Kidney capillary endothelial cell (primary cell): ENCODE results near the gene CDC45.
"Not testable (repeated sequence)": the region's sequence is repeated elsewhere in the genome, so short reads cannot be mapped to it uniquely, and the experiment has no call there.

Experiments used
- DNase-seq: peaks from one replicate; pipeline ENCODE4 v3.0.0-alpha.2; 2018; ENCODE audit warnings: low spot score

CDC45 gene

GRCh38 chr22:19517171-19517500, 37.4 kb downstream of the CDC45 start:
- DNase-seq, result no peak

DNA sequence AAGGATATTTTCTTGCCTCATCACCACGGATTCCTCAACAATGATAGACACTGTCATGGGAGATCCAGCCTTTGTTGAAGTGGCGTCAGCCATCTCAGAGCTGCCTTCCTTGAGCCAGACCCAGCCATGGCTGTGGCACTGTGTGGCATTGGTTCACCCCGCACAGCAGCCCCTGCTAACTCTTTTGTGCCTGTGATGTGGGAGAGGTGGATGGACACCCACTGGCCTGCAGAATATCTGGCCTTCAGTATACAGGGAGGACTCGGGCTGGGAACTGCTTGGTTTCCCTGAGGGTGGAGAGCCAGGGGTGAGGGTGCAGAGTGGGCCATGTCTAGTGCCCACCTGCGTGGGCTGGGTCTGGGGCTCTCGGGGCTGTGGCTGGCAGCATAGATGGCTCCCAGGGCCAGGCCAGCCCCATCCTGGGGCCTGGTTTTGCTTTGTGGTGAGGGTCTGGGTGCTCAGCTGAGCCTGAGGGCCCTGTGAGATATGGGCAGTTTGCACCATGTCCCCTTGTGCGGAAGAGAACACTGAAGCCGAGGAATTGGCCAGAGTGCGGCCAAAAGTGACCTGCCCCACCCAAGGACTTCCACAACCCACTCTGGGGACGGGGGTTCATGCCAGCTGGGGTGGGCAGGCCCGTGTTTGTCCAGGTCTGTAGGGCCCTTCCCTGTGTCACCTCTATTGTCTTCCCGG, 38.3 kb downstream of the CDC45 start:
- DNase-seq, result no peak

GRCh38 chr22:19518635-19519034, 38.9 kb downstream of the CDC45 start:
- no peak for DNase-seq

GRCh38 chr22:19519041-19519926, 39.6 kb downstream of the CDC45 start:
- DNase-seq, result no peak

GRCh38 chr22:19520007-19520406, 40.3 kb downstream of the CDC45 start:
- no peak for DNase-seq

DNA sequence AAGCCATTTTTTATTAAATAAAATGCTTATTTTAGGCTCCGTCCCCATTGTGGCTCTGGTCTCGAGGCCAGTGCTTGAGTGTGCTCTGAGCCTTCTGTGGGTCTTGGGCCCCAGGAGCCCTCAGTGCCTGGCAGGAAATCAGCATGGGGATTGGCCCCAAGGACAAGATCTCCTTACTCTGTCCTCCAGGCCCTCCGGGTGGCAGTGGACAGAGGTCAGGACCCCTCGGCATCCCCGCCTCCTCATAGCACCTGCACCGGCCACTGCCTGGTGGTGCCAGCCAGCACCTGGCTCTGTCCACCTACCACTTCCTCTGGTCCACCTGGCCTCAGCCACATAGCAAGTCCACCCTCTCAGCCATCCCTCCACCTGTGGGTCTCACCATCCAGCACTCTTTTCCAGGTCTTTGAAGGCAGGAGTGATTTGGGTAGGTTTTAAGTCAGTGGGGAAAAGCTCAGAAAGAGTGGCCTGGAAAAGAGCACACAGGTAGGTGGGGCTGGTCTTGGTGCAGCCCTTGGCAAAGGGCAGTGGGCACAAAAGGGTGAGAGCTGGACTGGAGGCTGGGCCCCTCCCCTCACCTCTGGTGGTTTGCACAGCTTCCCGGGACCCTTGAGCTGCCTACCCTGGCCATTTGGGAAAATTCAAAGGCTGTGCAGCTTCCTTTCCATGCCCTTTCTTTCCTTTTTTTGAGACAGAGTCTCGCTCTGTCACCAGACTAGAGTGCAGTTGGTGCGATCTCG, 41.0 kb downstream of the CDC45 start:
- DNase-seq, result no peak

DNA sequence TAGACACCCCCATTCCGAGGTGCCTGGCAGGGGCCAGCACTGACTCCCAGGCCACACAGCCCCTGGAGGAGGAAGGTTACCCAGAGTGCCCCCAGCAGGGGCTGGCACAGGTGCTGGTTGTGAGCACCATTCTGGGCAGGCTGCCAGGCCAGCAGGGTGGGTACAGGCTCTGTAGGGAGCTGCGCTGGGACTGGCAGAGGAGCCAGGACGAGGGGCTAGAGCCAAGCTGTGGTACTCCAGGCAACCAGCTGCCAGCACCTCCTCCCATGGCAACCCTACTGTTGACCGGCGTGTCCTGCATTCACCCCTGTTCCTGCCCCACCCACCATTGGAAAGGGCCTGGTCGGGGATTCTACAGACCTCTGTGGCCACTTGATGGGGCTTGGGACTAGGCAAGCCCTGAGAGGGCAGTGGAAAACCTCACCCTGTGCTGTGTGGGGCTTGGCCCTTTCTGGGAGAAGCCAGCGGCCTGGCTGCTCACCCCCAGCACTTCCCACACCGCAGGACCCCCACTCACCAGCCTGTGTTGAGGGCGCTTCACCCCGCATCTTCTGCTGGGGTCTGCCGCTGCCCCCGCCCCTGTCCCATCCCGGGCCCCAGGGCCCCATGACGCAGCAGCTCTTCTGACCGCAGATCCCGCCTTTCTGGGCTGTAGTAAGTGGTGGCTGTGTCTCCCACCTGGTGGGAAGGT, 42.6 kb downstream of the CDC45 start:
- DNase-seq, result no peak

GRCh38 chr22:19522881-19523239, 43.1 kb downstream of the CDC45 start:
- no peak for DNase-seq

DNA sequence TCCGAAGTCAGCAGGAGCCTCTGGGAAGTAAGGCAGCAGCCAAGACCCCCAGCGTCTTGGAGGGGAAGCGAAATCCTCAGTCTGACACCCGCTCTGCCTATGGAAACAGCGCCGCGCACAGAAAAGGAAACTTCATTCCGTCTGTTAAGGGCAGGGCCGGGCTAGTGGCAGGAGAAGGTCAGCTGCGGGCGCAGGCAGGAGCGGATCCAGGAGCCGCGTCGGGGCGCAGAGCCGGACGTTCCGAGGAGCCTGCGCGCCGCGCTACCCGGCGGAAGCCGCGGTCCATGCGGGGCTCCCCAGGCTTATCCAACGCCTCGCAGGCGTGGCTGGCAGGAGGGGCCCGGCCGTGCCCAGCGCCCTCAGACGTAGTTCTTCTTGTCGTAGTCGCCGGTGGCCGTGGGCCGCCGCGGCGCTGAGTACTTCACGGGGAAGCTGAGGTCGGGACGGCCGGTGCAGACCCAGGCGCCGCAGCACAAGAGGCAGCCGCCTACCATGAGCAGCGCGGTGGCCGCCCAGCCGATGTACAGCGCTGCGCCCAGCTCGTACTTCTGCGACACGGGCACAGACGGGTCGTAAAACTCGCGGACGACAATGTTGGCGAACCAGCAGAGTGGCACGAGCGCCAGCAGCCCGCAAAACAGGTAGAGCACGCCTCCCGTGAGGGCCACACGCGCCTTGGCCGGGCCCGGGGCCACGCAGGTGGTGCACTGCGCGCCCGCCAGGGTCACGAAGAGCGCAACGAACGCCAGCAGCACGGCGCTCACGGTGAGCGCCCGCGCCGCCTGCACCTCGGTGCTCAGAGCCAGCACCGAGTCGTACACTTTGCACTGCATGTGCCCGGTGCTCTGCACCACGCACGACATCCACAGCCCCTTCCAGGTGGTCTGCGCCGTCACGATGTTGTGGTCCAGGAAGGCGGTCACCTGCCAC, 43.8 kb downstream of the CDC45 start:
- DNase-seq, result no peak

- peak; percentile 77 for DNase-seq
These were observed 44.7 kb downstream of the CDC45 start, which contains the start of gene CLDN5 for GRCh38 chr22:19524170-19525115. Gene CLDN5, minus strand, starts transcription at chr22:19524410. Its CDS starts 155 bp downstream, at chr22:19524255.

DNA sequence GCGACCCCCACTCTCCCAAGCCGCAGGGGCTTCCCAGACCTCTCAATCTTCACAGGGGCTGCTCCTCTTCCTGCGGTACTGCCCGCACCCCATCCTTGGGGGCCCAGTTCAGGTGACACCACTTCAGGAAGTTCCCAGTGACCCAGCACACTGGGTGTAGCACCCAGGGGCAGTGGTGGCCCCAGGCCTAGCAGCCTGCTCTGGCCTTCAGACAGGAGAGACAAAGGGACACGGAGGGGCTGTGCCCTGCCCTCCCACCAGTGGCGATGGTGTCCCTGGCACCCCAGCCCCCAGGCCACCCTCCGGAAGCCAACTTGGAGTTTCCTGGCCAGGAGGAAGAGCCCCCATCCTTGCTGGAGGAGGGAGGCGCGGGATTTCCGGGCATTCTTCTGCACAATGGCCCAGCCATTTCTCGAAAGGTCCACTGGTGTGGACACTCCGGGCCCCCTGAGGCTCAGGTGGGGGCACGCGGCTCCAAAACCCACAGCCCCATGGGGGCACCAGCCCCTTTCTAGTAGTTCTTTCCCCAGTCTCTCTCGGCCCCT, 45.5 kb downstream of the CDC45 start:
- peak; percentile 70 for DNase-seq

DNA sequence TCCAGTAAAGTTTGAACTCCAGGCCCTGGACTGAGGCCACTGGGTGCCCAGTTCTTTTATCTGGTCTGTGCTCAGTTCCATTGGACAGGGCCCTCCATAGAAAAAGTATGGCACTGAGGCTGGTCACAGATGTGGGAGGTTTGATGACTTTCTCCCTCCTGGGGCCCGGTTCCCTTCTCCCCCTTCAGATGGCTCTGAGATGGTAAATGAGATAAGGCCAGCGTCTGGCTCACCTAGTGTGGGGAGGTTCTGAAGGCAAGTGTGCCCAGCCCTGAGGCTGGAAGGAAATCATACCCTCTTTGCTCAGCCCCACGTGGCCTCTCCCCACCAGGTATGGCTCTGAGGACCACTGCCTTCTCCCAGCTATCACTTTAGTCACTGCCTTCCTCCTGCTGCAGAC, 45.9 kb downstream of the CDC45 start:
- no peak for DNase-seq

GRCh38 chr22:19526076-19526701, 46.5 kb downstream of the CDC45 start:
- no peak for DNase-seq

DNA sequence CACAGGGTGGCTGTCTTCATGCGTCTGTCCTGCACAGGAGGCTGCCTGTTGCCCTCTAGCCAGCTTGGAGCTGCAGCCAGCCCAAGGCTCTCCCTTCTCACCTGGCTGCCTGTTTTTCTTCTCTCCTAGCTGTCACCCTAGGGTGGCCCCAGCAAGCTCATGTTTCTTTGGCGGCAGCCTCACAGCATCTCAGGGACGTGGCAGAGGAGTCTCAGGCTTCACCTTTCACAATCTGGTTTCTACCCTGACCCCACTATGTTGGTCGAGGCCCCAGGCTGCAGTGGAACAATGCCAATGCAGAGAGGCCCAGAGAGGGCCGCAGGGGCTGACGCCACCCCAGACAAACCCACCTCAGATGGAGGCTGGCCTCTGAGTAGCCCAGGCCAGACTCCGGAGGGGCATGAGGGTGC, 47.0 kb downstream of the CDC45 start:
- no peak for DNase-seq

DNA sequence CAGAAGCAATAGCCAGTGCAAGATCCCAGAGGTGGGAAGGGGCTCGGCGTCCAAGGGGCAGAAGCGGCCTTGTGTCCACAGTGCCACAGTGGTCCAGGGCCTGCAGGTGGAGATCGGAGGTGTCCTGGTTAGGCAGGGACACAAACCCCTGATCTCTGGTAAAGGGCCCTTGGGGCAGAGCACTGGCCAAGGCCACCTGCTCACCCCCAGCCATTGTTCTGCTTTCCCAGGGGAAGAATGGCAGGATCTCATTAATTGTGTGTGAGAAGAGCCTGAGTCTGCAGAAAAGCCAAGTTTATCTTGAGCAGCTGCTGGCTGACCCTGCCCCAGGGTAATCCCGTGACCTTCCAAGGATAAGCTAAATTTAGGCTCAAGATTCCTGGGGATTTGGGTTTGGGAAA, 47.6 kb downstream of the CDC45 start:
- no peak for DNase-seq

DNA sequence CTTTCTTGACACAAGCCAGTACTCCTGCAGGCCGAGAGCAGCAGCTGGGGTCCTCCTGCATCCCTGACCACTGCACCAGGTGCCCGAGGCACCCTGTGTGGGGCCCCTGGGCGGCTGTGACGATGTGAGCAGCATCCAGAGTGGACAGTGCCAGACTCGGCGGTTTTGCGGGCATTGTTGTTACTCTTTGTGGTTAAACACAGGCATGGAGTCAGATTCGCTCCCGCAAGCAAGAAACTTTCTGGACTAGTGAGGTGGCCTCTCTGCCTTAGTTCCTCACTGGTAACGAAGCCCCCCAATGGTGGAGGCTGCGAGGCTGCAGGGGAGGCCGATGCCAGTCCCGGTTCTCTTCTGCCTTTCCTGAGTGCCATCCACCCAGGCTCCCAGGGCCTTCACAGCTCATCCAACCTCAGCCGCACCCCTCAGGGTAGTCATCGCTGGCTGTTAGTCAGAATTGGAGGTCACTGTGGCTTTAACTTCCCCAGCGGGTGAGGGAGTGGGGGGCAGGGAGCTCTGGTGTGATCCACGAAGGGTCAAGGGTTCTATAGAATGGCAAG, 48.2 kb downstream of the CDC45 start:
- DNase-seq, result no peak

- DNase-seq, result no peak
These were observed 50.1 kb downstream of the CDC45 start for GRCh38 chr22:19529811-19530210.

DNA sequence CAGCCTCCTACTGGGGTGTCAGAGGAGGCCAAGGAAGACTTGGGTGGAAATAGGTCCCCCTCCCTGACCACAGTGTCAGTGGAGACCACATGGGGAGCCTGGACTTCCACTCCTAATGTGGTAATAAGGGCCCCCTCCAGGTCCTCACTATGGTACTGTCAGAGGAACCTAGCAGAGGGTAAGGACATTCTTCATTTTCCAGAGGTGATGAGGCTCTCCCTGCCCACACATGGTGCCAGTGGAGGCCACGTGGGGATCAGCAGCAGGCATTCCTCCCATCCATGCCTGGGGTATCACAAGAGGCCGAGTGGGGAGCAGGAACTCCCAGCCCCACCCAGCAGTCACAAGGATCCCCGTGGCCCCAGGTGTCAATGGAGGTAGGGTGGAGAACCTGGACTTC, 51.0 kb downstream of the CDC45 start:
- DNase-seq, result no peak

GRCh38 chr22:19531327-19531726, 51.6 kb downstream of the CDC45 start:
- DNase-seq, result not testable (repeated sequence)
